Mesothelial cell of epicardium (in vitro differentiated cells): ENCODE results near the gene CHMP2B. TPM values are rescaled to one million over a fixed set of nuclear protein-coding genes. Genes with fewer than 3 reads are reported as not detected.
"Not testable (repeated sequence)": the region's sequence is repeated elsewhere in the genome, so short reads cannot be mapped to it uniquely, and the experiment has no call there.

Experiments
- DNase-seq, 2 experiments: peaks; one replicate each; pipeline ENCODE4 v3.0.0; 2021; ENCODE audit warnings: low spot score in 2 of 2; ENCODE audit not compliant: unreplicated experiment in 2 of 2
- H3K27ac Mint-ChIP-seq: 2 replicates; pipeline ENCODE4 v1.8.0; 2021; ENCODE audit warnings: mixed read lengths
- H3K27me3 Mint-ChIP-seq: 2 replicates; pipeline ENCODE4 v1.8.0; 2021; ENCODE audit warnings: low read depth, mixed read lengths
- H3K36me3 Mint-ChIP-seq: 2 replicates; pipeline ENCODE4 v1.8.0; 2021; ENCODE audit warnings: mixed read lengths
- H3K4me1 Mint-ChIP-seq: 2 replicates; pipeline ENCODE4 v1.8.0; 2021; ENCODE audit warnings: mixed read lengths
- H3K4me3 Mint-ChIP-seq: 2 replicates; pipeline ENCODE4 v1.8.0; 2021; ENCODE audit warnings: mild to moderate bottlenecking, moderate library complexity, mixed read lengths
- H3K9me3 Mint-ChIP-seq: 2 replicates; pipeline ENCODE4 v1.8.0; 2021; ENCODE audit warnings: mixed read lengths
- CTCF ChIP-seq: fragments of 200-600 bp; sonication (generic); IDR thresholded peaks from one replicate; pipeline ENCODE4 v1.5.0; 2021; ENCODE audit warnings: antibody characterized with exemption; ENCODE audit not compliant: unreplicated experiment
- microRNA-seq: library from miRNA; unstranded; fragments of <30 nt; microRNA quantifications from one replicate; pipeline ENCODE4 v1.2.0, GENCODE V29; 2021; ENCODE audit warnings: inconsistent platforms, mixed read lengths
- total RNA-seq: library from RNA; stranded (reverse); gene quantifications from 3 replicates; pipeline ENCODE4 v1.2.1, GENCODE V29; 2021

CHMP2B gene
- total RNA-seq, 1 donor from 2014 or later = 26.4 TPM

- H3K4me1 Mint-ChIP-seq = no peaks in the 10 kb centered on the region
- TF ChIP-seq CTCF = no peak
- H3K27me3 Mint-ChIP-seq = peaks cover 4% of the 10 kb centered on the region
- H3K27ac Mint-ChIP-seq = no peak overlapping the region
- peaks cover 10% of the 10 kb centered on the region for H3K9me3 Mint-ChIP-seq
- H3K36me3 Mint-ChIP-seq = no peaks in the 10 kb centered on the region
- H3K4me3 Mint-ChIP-seq = no peak overlapping the region
- no peak for DNase-seq
These were observed 59.9 kb downstream of the CHMP2B start for GRCh38 chr3:87287011-87287410.

- Mint-ChIP-seq H3K27ac (no peak overlapping the region), H3K36me3 (no peaks in the 10 kb centered on the region), H3K27me3 (peaks cover 6% of the 10 kb centered on the region), H3K4me1 (no peaks in the 10 kb centered on the region), H3K4me3 (no peak overlapping the region), H3K9me3 (peaks cover 10% of the 10 kb centered on the region)
- no peak for TF ChIP-seq CTCF
- no peak for DNase-seq
These were observed 61.3 kb downstream of the CHMP2B start for GRCh38 chr3:87288446-87288845.

GRCh38 chr3:87298111-87298718, 71.1 kb downstream of the CHMP2B start:
- Mint-ChIP-seq H3K4me3 (no peak overlapping the region), H3K27me3 (peaks cover 16% of the 10 kb centered on the region), H3K4me1 (no peaks in the 10 kb centered on the region), H3K9me3 (peaks cover 5% of the 10 kb centered on the region), H3K27ac (no peak overlapping the region), H3K36me3 (no peaks in the 10 kb centered on the region)
- peak; percentile 80 for TF ChIP-seq CTCF
- DNase-seq = no peak

GRCh38 chr3:87305031-87305430, 77.9 kb downstream of the CHMP2B start:
- not testable (repeated sequence) for H3K4me3 Mint-ChIP-seq, H3K36me3 Mint-ChIP-seq, H3K4me1 Mint-ChIP-seq, H3K27ac Mint-ChIP-seq, H3K9me3 Mint-ChIP-seq, DNase-seq
- peaks cover 14% of the 10 kb centered on the region for H3K27me3 Mint-ChIP-seq

Small RNAs within 50 kb of the gene (microRNA-seq; reads per million reads assigned to microRNA genes)
- gene MIR4795 = not detected

Other genes starting within 250 kb of the CHMP2B start
- gene VGLL3, start 236.2 kb upstream of the CHMP2B start, total RNA-seq = 11.9 to 13.5 TPM (median 13.4 TPM) in 3 replicates
- not detected in 3 replicates for gene POU1F1, start 49.3 kb downstream of the CHMP2B start, total RNA-seq